HepG2 (cell line): Measurements from ENCODE around the gene CGREF1. TPM values are rescaled to one million over a fixed set of nuclear protein-coding genes. Genes with fewer than 3 reads are reported as not detected.

ENCODE experiments used
- AGO1 ChIP-seq: fragments of 200-400 bp; formaldehyde crosslinking; IDR thresholded peaks from 2 replicates; pipeline ENCODE4 v1.6.1; 2017; ENCODE audit warnings: mild to moderate bottlenecking, low read depth, low read length, moderate library complexity; ENCODE audit not compliant: poor library complexity, severe bottlenecking
- CBFB ChIP-seq: sonication (generic); formaldehyde crosslinking; IDR thresholded peaks from 2 replicates; pipeline ENCODE4 v1.4.0; 2020; ENCODE audit warnings: missing genetic modification reagents
- HMGA1 ChIP-seq: sonication (generic); formaldehyde crosslinking; conservative IDR thresholded peaks from 2 replicates; pipeline ENCODE4 v1.4.0; 2020; ENCODE audit warnings: missing genetic modification reagents
- KDM5B ChIP-seq: sonication (generic); formaldehyde crosslinking; IDR thresholded peaks from 2 replicates; pipeline ENCODE4 v1.4.0; 2020; ENCODE audit warnings: missing genetic modification reagents, mild to moderate bottlenecking, borderline replicate concordance
- MAZ ChIP-seq, 2 experiments: sonication (generic) in 1 of 2; formaldehyde crosslinking in 1 of 2; IDR thresholded peaks; 2 replicates each; pipeline versions ENCODE4 v1.5.0 to v1.6.1; 2012 to 2020; ENCODE audit warnings: low read depth in 2 of 2, mild to moderate bottlenecking in 2 of 2, borderline replicate concordance in 1 of 2, improper control_type of control experiment in 1 of 2, low read length in 1 of 2, missing genetic modification reagents in 1 of 2, moderate library complexity in 1 of 2
- NR2F1 ChIP-seq, 2 experiments: fragments of 450-650 bp in 1 of 2; formaldehyde crosslinking in 1 of 2; IDR thresholded peaks; 2 replicates each; pipeline versions ENCODE4 v1.5.0 to v1.6.1; 2016 to 2020; ENCODE audit warnings: mild to moderate bottlenecking in 1 of 2, missing compliant biosample characterization in 1 of 2, missing genetic modification reagents in 1 of 2, moderate library complexity in 1 of 2
- POGZ ChIP-seq: sonication (generic); formaldehyde crosslinking; IDR thresholded peaks from 2 replicates; pipeline ENCODE4 v1.4.0; 2020; ENCODE audit warnings: mild to moderate bottlenecking, missing genetic modification reagents
- POLR2AphosphoS2 ChIP-seq: IDR thresholded peaks from 2 replicates; pipeline ENCODE4 v1.6.1; 2011; ENCODE audit warnings: low read depth, low read length, improper control_type of control experiment
- SALL2 ChIP-seq: sonication (generic); formaldehyde crosslinking; IDR thresholded peaks from 2 replicates; pipeline ENCODE4 v1.8.1; 2023; ENCODE audit warnings: mild to moderate bottlenecking, missing genetic modification reagents, inconsistent platforms
- SRSF1 ChIP-seq: fragments of 200-400 bp; formaldehyde crosslinking; optimal IDR thresholded peaks from 2 replicates; pipeline ENCODE3; 2017; ENCODE audit warnings: mild to moderate bottlenecking, low read depth, low read length, moderate library complexity
- YEATS2 ChIP-seq: sonication (generic); formaldehyde crosslinking; IDR thresholded peaks from 2 replicates; pipeline ENCODE4 v1.4.0; 2020; ENCODE audit warnings: missing genetic modification reagents, borderline replicate concordance
- ZFP62 ChIP-seq: sonication (generic); formaldehyde crosslinking; IDR thresholded peaks from 2 replicates; pipeline ENCODE4 v1.4.0; 2020; ENCODE audit warnings: missing genetic modification reagents
- ZFX ChIP-seq: sonication (generic); formaldehyde crosslinking; IDR thresholded peaks from 2 replicates; pipeline ENCODE4 v1.4.0; 2020; ENCODE audit warnings: mild to moderate bottlenecking, low read depth, missing genetic modification reagents, moderate library complexity
- ZNF33B ChIP-seq: sonication (generic); formaldehyde crosslinking; IDR thresholded peaks from 2 replicates; pipeline ENCODE4 v1.5.1; 2020; ENCODE audit warnings: mild to moderate bottlenecking, missing genetic modification reagents
- ZNF430 ChIP-seq: sonication (generic); formaldehyde crosslinking; IDR thresholded peaks from 2 replicates; pipeline ENCODE4 v1.9.0; 2021; ENCODE audit warnings: mild to moderate bottlenecking, missing genetic modification reagents
- ZNF619 ChIP-seq: sonication (generic); formaldehyde crosslinking; IDR thresholded peaks from 2 replicates; pipeline ENCODE4 v1.4.0; 2020; ENCODE audit warnings: mild to moderate bottlenecking, missing genetic modification reagents
- ZNF674 ChIP-seq: sonication (generic); formaldehyde crosslinking; IDR thresholded peaks from 2 replicates; pipeline ENCODE4 v1.5.0; 2020; ENCODE audit warnings: low read depth, mild to moderate bottlenecking, missing genetic modification reagents
- ZSCAN25 ChIP-seq: sonication (generic); formaldehyde crosslinking; IDR thresholded peaks from 2 replicates; pipeline ENCODE4 v1.8.0; 2022; ENCODE audit warnings: mild to moderate bottlenecking, missing genetic modification reagents
- polyA plus RNA-seq, 8 experiments: library from polyadenylated mRNA; depleted of rRNA in 3 of 8; stranded (reverse) in 7 of 8; unstranded in 1 of 8; fragments of >200 nt; fragmentation: Illumina TruSeq in 4 of 8; extraction: Trizol in 4 of 8; gene quantifications; 2 replicates each; pipeline versions ENCODE4 v1.2.1 to v1.2.3, GENCODE V29; 2011 to 2016; ENCODE audit warnings: low read depth in 4 of 8, missing spikeins in 1 of 8, mixed read lengths in 1 of 8; ENCODE audit not compliant: insufficient read depth in 1 of 8
- total RNA-seq, 5 experiments: library from RNA; depleted of rRNA; stranded (reverse); fragments of >200 nt; fragmentation: Illumina TruSeq; extraction: Trizol; gene quantifications; 2 replicates each; pipeline ENCODE4 v1.2.3, GENCODE V29; 2016; ENCODE audit warnings: low read depth in 1 of 5
- TF ChIP-seq, protein P1 (sequence below): sonication (generic); formaldehyde crosslinking; IDR thresholded peaks from 2 replicates; pipeline ENCODE4 v1.4.0; 2020; ENCODE audit warnings: missing genetic modification reagents
- TF ChIP-seq, protein P2 (sequence below): sonication (generic); formaldehyde crosslinking; IDR thresholded peaks from 2 replicates; pipeline ENCODE4 v1.9.0; 2021; ENCODE audit warnings: missing genetic modification reagents, borderline replicate concordance
- TF ChIP-seq, protein P3 (sequence below): sonication (generic); formaldehyde crosslinking; IDR thresholded peaks from 2 replicates; pipeline ENCODE4 v1.8.0; 2022; ENCODE audit warnings: missing genetic modification reagents, mild to moderate bottlenecking, borderline replicate concordance
- TF ChIP-seq, protein P4 (sequence below): sonication (generic); formaldehyde crosslinking; IDR thresholded peaks from 2 replicates; pipeline ENCODE4 v1.4.0; 2020; ENCODE audit warnings: missing genetic modification reagents

CGREF1 gene
- total and polyA plus RNA-seq, 2 of the 13 experiments (the other 11 are each of a cell fraction or from before 2014, with no cell fraction given): 13.9 to 23.4 TPM

DNA sequence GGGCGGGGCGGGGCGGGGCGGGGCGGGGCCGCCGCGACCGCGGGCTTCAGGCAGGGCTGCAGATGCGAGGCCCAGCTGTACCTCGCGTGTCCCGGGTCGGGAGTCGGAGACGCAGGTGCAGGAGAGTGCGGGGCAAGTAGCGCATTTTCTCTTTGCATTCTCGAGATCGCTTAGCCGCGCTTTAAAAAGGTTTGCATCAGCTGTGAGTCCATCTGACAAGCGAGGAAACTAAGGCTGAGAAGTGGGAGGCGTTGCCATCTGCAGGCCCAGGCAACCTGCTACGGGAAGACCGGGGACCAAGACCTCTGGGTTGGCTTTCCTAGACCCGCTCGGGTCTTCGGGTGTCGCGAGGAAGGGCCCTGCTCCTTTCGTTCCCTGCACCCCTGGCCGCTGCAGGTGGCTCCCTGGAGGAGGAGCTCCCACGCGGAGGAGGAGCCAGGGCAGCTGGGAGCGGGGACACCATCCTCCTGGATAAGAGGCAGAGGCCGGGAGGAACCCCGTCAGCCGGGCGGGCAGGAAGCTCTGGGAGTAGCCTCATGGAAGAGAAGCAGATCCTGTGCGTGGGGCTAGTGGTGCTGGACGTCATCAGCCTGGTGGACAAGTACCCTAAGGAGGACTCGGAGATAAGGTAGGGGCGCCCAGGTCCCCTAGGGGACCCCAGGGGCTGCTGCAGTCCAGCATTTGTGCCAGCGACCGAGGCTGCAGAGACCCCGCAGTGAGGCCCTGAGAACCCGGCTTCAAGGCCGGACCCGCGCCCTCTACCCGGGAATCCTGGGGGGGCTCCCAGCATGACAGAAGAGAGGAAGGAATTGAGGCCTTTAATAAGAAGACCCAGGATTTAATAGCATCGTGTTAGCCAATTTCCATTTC, 32.0 kb downstream of the CGREF1 start, which contains the start of gene KHK (continued):
- TF ChIP-seq ZNF430 (peak; percentile 83; the same call in 1 of the 2 replicates), POGZ (CRISPR knock-in tag) (no peak), YEATS2 (CRISPR knock-in tag) (no peak), ZNF674 (CRISPR knock-in tag) (no peak), ZFX (CRISPR knock-in tag) (peak; percentile 87), NR2F1 (CRISPR knock-in tag; IDR thresholded peaks at IDR 0.05) (no peak), MAZ (IDR thresholded peaks at IDR 0.05; ENCODE audit: borderline replicate concordance, low read depth, low read length) (no peak), MAZ (CRISPR knock-in tag; IDR thresholded peaks at IDR 0.05; ENCODE audit: low read depth) (peak; percentile 74; the same call in 1 of the 2 replicates), ZFP62 (CRISPR knock-in tag) (no peak), SALL2 (CRISPR knock-in tag) (peak; percentile 34), AGO1 (peak; percentile 19), CBFB (CRISPR knock-in tag) (peak; percentile 49; the same call in 1 of the 2 replicates), ZNF33B (CRISPR knock-in tag) (0 out of 2 replicates have a peak, but pooled peaks have one; percentile 27), HMGA1 (no peak), ZNF619 (CRISPR knock-in tag) (no peak), ZSCAN25 (CRISPR knock-in tag) (peak; percentile 84), SRSF1 (peak; percentile 77), KDM5B (CRISPR knock-in tag) (no peak), POLR2AphosphoS2 (no peak)
- TF ChIP-seq, protein P1, sequence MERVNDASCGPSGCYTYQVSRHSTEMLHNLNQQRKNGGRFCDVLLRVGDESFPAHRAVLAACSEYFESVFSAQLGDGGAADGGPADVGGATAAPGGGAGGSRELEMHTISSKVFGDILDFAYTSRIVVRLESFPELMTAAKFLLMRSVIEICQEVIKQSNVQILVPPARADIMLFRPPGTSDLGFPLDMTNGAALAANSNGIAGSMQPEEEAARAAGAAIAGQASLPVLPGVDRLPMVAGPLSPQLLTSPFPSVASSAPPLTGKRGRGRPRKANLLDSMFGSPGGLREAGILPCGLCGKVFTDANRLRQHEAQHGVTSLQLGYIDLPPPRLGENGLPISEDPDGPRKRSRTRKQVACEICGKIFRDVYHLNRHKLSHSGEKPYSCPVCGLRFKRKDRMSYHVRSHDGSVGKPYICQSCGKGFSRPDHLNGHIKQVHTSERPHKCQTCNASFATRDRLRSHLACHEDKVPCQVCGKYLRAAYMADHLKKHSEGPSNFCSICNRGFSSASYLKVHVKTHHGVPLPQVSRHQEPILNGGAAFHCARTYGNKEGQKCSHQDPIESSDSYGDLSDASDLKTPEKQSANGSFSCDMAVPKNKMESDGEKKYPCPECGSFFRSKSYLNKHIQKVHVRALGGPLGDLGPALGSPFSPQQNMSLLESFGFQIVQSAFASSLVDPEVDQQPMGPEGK: 0 out of 2 replicates have a peak, but pooled peaks have one; percentile 17
- TF ChIP-seq, protein P2, sequence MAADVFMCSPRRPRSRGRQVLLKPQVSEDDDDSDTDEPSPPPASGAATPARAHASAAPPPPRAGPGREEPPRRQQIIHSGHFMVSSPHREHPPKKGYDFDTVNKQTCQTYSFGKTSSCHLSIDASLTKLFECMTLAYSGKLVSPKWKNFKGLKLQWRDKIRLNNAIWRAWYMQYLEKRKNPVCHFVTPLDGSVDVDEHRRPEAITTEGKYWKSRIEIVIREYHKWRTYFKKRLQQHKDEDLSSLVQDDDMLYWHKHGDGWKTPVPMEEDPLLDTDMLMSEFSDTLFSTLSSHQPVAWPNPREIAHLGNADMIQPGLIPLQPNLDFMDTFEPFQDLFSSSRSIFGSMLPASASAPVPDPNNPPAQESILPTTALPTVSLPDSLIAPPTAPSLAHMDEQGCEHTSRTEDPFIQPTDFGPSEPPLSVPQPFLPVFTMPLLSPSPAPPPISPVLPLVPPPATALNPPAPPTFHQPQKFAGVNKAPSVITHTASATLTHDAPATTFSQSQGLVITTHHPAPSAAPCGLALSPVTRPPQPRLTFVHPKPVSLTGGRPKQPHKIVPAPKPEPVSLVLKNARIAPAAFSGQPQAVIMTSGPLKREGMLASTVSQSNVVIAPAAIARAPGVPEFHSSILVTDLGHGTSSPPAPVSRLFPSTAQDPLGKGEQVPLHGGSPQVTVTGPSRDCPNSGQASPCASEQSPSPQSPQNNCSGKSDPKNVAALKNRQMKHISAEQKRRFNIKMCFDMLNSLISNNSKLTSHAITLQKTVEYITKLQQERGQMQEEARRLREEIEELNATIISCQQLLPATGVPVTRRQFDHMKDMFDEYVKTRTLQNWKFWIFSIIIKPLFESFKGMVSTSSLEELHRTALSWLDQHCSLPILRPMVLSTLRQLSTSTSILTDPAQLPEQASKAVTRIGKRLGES: no peak
- TF ChIP-seq, protein P3, sequence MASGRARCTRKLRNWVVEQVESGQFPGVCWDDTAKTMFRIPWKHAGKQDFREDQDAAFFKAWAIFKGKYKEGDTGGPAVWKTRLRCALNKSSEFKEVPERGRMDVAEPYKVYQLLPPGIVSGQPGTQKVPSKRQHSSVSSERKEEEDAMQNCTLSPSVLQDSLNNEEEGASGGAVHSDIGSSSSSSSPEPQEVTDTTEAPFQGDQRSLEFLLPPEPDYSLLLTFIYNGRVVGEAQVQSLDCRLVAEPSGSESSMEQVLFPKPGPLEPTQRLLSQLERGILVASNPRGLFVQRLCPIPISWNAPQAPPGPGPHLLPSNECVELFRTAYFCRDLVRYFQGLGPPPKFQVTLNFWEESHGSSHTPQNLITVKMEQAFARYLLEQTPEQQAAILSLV (CRISPR knock-in tag): peak; percentile 57; the same call in 1 of the 2 replicates
- TF ChIP-seq, protein P4, sequence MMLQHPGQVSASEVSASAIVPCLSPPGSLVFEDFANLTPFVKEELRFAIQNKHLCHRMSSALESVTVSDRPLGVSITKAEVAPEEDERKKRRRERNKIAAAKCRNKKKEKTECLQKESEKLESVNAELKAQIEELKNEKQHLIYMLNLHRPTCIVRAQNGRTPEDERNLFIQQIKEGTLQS (CRISPR knock-in tag): peak; percentile 5; the same call in 1 of the 2 replicates
